ENCODE data around the gene PPP2R3B.

The PPP2R3B gene

DNA sequence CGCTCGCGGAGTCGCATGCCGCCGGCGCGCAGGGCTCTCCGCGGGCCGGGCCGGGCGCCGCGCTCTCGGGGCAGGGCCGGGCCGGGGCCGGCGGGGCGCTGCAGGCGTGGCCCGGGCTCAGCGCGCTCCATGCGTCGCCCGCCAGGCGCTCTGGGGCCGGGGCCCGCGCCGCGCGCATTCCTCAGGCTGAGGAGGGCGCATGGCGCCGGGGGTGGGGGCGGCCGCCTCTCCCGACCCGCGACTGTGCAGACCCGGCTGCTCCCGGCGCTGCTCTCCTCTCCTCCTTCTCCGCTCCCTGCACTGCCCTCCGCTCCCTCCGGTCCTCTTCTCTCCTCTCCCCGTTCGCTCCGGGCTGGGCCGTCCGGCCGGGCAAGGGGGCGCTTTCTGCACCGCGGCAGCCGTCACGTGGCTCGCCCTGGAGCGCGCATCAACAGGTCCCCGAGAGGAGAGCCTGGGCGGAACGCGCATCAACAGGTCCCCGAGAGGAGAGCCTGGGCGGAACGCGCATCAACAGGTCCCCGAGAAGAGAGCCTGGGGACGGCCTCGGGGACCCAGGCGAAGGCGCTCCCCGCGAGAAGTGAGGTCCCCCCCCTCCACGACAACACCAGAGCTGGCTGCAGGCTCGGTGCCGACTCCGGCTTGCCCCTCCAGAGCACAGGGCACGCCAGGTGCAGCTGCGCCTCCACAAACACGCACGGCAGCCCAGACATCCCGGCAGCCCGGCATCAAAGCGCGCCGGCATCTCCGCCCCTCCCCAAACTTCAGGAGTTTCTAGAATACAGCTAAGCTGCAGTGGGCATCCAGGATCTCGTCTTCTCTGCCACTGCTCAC lies 12.9 kb downstream of the PPP2R3B start:
- H3K4me3 ChIP-seq (ENCODE audit: low read length), result peak overlapping the region; percentile 51
- DNase-seq (ENCODE audit: low read depth, low spot score), result no peak

DNA sequence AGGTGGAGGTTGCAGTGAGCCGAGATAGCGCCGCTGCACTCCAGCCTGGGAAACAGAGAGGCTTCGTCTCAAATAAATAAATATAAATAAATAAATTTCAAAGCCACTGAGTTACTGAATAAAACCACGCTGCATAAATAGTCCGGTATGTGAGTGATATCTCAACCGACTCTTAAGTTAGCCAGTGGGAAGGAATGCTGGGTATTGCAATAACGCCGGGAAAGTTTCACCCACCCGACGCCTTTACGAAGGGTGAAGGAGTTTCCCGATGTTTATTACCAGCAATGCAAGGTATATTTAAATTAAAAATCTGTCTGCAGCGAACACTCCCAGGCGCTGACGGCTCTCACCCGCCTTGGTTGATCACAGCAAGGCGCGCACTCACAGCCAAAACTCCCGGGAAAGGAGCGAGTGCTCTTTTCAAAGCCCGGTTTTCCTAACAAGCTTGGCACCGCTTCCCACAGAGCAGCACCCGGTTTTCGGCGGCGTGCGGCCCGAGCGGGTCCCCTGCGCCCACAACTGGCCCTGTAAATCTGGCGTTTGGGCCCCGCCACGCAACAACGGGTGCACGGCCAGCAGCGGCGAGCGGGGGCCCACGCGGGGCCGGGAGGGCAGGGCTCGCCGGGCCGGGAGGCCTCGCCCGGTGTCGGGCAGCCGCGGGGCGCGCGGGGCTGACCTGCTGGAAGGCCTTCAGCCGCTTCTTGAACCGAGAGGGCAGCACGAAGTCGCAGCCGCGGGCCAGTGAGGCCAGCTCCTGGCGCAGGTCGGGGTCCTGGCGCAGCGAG lies 13.7 kb downstream of the PPP2R3B start:
- no peak overlapping the region for H3K4me3 ChIP-seq (ENCODE audit: low read length)
- DNase-seq (ENCODE audit: low read depth, low spot score), result no peak

DNA sequence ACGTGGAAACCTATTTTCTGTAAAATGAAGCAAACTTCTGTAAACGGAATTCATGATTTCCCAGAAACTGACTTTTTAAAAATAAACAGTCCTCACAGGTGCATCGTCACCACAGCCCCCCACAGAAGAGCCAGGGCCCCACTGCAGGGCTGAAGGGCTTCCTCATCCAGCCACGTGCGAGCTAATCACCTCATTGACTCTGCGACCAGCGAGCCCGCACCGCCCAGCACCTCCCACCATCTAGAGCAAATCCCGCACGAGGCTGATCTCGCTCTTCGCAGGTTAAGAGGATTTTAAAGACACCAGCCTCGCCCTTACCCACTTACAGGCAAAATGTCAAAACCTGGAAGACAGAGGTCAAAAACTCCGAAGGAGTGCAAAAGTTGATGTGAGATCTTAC lies 14.8 kb downstream of the PPP2R3B start:
- H3K4me3 ChIP-seq (ENCODE audit: low read length), result no peak overlapping the region
- no peak for DNase-seq (ENCODE audit: low read depth, low spot score)

DNA sequence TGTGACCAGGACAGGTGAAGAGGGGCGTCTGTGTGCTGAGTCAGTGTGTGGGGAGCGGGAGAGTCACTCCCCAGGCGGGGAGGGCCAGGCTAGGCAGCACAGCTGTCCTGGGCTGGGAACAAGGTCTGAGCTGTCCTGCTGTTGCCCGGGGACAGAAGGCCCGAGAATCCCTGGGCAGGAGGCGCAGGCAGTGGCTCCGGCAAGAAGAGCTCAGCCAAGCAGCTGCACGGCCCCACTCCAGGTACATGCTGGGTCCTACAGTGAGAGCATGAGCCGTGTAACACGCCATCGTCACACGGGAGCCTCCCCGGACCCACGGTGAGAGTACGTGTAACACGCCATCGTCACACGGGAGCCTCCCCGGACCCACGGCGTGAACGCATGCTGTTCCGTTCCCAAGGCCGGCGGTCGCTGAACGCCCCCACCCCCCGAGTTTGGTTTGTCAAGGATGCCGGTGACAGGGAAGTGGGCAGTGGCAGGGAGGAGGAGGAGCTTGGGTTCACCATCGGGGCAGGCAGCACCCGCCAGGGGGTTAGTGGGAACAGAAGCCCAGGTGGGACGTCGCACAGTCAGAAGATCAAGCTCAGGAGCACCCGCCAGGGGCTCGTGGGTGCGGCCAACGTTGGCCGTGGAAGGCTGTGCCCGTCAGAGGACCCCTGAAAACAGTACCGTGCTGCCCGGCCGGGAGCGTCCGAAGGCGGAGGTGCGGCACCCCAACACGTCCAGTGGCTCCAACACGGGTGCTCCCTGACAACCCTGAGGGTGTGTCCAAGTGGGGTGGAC lies 15.6 kb downstream of the PPP2R3B start:
- DNase-seq (ENCODE audit: low read depth, low spot score), result no peak
- H3K4me3 ChIP-seq (ENCODE audit: low read length), result no peak overlapping the region

DNA sequence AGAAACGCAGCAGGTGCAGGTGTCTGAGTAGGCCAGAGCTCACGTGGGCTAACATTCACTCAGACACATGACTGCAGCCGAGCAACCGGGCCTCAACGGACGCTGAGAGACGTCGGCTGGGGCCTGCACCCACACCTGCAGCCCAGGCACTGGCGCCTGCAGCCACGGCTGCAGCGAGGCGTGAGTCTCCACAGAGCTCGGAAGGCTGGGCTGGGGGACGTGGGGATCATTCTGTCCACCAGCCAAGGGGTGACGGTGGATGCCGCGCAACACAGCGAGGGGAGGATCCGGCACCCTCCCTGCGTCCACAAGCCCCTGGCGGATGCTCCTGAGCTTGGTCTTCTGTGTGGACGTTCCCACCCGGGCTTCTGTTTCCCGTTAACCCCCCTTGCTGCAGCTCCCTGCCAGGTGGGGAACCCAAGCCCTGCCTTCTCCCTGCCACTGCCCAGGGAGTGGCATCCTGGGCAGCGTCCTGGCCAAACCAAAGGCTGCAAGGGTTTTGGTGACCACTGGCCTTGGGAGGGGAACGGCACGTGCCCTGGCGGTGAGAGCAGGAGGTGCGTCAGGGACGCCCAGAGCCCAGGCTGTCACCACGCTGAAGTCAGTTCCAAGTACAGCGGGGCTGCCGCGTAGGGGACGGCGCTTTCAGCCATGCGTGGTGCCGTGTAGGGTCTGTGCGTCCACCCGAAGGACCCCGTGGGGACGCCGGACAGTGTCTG lies 16.3 kb downstream of the PPP2R3B start:
- H3K4me3 ChIP-seq (ENCODE audit: low read length), result no peak overlapping the region
- no peak for DNase-seq (ENCODE audit: low read depth, low spot score)

DNA sequence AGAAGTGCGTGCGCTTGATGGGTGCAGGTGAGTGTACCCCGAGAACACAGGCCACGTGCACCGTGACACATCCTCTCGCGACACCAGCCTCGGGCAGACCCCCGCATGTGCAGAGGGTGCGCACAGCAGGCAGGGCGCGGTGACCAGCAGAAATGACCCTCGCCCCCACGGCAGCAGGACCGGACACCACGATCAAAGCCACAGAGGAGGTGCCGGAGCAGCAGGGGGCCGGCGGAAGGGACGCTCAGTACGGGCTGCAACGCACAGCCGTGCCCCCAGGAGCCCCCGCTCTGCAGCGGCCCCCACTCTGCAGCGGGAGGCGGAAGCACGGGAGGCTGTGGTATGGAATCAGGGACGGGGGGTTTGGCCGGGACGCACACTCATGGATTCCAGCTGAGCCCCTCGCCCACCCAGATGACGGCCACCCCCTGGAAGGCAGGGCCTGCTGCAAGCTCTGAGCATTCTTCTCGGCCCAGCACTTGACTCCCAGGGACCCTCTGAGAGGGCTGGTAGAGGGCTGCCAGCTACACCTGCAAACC lies 17.1 kb downstream of the PPP2R3B start:
- no peak overlapping the region for H3K4me3 ChIP-seq (ENCODE audit: low read length)
- no peak for DNase-seq (ENCODE audit: low read depth, low spot score)

DNA sequence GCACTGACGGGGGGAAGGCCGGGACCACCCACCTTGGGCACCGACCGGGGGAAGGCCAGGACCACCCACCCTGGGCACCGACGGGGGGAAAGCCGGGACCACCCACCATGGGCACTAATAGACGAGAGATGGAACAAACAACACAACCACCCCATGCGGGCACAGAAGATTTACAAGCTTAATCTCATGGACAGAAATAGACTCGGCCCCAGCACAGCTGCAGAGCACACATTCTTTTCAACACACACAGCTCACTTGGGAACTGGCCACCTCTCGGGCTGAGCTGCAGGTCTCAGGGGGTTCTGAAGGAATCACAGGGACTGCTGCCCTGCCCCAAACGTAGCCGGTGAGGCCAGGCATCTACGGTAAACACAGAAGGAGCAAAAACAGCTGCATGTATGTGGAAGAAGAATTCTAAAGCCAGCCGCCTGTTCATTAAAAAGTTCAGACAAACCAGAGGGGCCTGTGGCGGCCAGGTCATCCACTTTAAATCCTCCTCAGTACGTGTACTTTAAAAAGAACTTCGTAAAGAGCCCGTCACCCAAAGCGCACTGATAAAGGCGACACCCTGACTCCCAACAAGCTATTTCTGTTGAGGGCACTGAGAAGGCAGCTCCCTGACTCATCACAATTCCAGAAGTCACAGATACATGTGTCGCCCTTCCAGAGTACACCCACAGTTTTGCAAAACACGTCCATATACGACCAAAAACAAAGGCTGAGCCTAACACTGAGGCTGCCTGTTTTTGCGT lies 17.7 kb downstream of the PPP2R3B start:
- H3K4me3 ChIP-seq (ENCODE audit: low read length), result no peak overlapping the region
- DNase-seq (ENCODE audit: low read depth, low spot score), result no peak

DNA sequence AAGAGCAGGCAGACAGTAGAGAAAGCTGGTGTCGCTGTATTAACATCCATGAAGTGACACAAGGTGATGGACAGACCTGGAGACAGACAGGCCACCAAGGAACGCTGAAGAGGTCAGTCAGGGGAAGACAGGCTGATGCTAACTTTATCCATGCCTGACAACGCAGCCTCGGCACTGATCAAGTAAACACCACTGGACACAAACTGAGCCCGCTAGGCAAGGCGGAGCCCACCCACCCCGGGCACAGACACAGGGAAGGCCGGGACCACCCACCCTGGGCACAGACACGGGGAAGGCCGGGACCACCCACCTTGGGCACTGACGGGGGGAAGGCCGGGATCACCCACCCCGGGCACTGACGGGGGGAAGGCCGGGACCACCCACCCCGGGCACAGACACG lies 18.8 kb downstream of the PPP2R3B start:
- H3K4me3 ChIP-seq (ENCODE audit: low read length), result no peak overlapping the region
- no peak for DNase-seq (ENCODE audit: low read depth, low spot score)

DNA sequence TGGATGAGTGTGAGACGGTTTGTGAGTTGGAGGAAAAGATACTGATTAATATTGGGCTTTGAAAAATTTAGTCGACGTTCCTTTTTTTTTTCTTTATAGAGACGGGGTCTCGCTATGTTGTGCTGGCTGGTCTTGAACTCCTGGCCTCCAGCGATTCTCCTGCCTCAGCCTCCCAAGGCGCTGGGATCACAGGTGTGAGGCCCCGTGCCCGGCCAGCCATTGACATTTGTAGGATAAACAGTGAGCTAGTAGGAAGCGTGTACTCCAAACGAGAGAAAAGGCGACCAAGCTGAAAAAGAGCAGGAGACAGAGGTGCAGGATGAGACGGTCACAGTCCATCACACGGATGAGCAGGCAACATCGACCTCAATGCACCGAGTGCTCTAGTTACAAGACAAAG lies 19.4 kb downstream of the PPP2R3B start:
- no peak overlapping the region for H3K4me3 ChIP-seq (ENCODE audit: low read length)

DNA sequence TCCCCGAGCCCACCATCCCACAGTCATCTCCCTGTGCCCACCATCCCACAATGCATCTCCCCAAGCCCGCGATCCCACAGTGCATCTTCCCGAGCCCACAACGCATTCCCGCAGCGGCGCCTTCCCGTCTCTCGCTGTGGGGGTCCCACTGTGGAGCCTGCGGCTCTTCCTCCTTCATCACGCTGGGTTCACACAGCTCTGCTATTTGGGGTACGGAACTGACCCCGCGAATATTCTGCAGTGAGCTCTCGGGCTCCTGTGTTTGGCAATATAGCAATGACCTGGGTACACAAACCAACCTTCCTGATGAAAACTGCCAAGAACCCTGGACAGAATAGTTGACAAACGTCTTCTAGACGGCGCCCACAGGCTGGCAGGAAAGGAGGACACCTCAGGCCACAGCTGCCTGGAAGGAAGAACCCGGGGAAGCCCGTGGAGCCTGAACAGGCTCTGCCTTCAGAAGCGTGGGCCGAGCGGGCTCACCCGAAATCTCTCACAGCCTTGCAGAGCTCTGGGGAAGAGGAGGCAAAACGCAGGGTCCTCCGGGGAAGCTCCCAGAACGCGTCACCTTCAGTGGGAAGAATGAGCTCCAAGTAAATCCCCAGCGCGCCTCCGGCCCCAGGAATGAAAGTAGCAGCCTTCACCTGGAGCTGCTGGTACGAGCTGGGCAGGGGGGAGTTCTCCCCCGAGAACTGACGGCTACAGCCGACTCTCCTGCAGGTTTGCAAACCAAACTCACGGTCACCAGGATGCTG lies 22.9 kb downstream of the PPP2R3B start:
- no peak overlapping the region for H3K4me3 ChIP-seq (ENCODE audit: low read length)
- no peak for DNase-seq (ENCODE audit: low read depth, low spot score)

More for the DNA sequence above, 19.4 kb downstream of the PPP2R3B start:
- no peak for DNase-seq (ENCODE audit: low read depth, low spot score)

DNA sequence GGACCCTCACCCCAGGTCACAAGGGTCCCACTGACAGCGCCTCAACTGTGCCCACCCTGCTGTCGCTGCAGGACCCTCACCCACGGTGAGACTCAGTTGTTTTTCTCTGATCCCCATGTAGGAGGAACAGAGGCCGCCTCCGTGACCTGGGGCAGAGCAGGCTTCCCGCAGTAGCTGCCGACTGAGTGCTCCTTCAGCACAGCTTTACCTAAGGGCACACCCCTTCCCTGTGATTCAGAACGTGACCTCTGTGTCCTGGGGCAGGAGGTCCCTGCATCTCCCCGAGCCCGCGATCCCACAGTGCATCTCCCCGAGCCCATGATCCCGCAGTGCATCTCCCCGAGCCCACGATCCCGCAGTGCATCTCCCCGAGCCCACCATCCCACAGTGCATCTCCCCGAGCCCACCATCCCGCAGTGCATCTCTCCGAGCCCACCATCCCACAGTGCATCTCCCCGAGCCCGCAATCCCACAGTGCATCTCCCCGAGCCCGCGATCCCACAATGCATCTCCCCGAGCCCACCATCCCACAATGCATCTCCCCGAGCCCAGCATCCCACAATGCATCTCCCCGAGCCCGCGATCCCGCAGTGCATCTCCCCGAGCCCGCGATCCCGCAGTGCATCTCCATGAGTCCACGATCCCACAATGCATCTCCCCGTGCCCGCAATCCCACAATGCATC lies 23.6 kb downstream of the PPP2R3B start:
- DNase-seq (ENCODE audit: low read depth, low spot score), result no peak

DNA sequence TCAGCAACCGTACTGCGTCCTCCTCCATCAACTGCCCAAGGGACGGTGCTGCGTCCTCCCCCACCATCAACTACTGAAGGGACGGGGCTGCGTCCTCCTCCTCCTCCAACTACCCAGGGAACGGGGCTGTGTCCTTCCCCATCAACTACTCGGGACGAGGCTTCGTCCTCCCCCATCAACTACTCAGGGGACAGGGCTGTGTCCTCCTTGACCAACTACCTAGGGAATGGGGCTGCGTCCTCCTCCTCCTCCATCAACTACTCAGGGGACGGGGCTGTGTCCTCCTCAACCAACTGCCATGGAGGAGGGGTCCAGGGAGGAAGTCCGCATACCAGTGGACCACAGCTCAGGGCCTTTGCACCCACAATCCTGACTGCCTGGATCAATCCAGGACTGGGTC lies 24.4 kb downstream of the PPP2R3B start:
- no peak overlapping the region for H3K4me3 ChIP-seq (ENCODE audit: low read length)

More for the DNA sequence above, 23.6 kb downstream of the PPP2R3B start:
- H3K4me3 ChIP-seq (ENCODE audit: low read length), result no peak overlapping the region

DNA sequence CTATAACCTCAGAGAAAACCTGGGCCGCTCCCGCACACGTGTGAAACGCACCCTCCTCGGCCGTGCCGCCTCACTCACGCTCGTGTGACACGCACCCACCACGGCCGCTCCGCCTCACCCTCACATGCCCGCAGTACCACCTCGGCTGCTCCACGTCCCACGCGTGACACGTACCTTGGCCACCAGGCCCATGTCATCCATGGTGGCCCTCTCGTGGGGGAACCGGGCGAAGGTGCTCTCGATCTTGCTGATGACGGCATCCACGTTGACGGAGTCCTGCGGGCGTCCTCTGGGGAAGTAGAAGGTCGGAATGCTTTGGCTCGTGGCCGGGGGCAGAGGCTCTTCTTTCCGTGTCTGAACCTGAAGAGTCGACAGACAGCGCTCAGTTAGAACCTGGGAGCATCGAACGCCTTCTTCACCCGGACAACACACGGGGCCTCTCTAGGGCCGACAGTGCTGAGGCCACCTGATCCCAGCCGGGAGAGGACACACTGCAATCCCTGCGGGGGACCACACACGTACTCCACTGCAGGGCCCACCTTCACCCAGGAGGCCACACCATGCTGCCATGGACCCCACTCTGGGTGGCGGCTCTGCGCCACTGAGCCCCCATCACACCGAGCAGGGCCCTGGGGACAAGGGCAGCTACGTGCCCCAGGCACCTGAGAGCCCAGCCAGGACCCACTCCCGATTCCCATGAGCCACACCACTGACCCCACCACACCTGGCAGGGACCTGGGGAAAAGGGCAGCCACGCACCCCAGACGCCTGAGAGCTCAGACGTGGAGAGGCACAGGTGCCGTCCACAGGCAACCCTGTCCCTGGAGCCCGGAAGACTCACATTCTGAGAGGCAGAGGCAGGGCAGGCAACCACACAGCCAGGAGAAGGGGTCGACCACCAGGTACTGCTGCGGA lies 25.2 kb downstream of the PPP2R3B start:
- no peak overlapping the region for H3K4me3 ChIP-seq (ENCODE audit: low read length)
- no peak for DNase-seq (ENCODE audit: low read depth, low spot score)

More for the DNA sequence above, 24.4 kb downstream of the PPP2R3B start:
- no peak for DNase-seq (ENCODE audit: low read depth, low spot score)

DNA sequence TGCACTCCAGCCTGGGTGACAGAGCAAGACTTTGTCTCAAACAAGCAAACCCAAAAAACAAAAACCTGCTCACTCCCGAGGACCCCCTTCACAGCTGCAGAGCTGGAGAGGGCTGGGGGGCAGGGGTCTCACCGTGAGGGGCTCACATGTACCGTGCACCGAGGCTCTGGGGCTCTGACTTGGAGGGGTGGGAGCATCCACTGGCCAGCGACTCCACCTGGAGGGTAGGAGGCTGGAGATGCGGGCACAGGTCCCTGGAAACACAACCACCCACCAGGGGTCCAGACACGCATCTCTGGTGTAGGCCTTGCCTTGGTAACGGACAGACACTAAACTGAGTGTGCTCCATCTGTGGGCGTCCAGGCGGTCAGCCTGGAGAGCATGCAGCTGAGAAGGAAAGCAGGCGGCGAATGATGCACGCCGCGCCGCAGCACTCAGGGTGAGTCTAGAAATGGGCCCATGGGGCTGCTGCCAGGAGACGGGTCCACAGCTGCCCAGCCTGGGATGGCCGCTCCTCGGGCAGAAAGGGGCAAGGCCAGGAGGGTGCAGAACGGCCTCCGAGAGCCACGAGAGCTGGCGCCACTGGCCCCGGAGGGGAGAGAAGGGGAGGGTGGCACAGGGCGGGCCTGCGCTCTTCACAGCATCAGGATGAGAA lies 26.1 kb downstream of the PPP2R3B start:
- no peak overlapping the region for H3K4me3 ChIP-seq (ENCODE audit: low read length)
- DNase-seq (ENCODE audit: low read depth, low spot score), result no peak

DNA sequence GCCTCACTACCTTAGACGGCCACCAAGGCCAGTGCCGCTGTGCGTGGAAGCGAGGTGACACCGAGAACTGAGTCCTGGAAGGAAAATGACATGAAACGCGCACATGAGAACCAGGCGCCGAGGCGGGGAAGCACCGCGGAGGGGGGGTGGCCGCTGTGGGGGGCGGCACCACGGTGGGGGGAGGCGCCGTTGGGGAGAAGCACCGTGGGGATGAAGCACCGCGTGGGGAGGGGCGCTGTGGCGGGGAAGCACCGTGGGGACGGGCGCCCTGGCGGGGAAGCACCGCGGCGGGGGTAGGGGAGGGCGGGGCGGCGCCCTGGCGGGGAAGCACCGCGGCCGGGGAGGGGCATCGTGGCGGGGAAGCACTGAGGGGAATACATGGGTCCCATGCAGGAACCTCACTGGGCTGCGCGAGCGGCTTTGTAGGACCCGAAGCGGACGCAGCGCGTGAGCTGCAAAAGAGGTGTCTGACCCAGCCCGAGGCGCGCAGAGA lies 28.0 kb downstream of the PPP2R3B start:
- DNase-seq (ENCODE audit: low read depth, low spot score), result no peak
- H3K4me3 ChIP-seq (ENCODE audit: low read length), result no peak overlapping the region

Data from Jurkat, Clone E6-1 (cell line).